Measurements from ENCODE around the gene CDH13.

CDH13 gene

GRCh38 chr16:83470416-83470815 is 843.6 kb downstream of the CDH13 start:
- no peak for DNase-seq

- DNase-seq: no peak
Measured at GRCh38 chr16:83472776-83473501, 846.2 kb downstream of the CDH13 start.

- DNase-seq: no peak
Measured at GRCh38 chr16:83473926-83474650, 847.3 kb downstream of the CDH13 start.

DNA sequence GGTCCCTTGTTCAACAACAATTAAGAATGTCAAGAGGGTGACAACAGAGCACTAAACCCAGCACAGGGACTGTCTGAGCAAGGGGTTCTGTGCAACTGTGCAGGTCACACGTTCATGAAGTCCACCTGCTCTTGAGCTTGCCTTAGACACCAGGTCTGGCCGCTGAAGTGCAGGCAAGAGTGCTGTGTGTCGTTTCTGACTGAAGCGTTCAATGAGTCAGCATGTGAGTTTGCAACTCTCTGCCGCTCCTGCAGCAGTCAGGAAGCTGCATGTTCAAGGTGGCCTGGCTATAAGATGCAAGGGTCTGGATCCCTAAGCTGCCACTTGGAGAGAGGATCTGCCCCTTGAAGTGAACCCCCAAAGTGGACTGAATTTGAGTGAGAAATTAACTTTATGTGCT is 848.3 kb downstream of the CDH13 start:
- no peak for DNase-seq

GRCh38 chr16:83481589-83481988 is 854.8 kb downstream of the CDH13 start:
- DNase-seq: no peak

GRCh38 chr16:83482545-83483162 is 855.9 kb downstream of the CDH13 start:
- DNase-seq: no peak

- DNase-seq: no peak
Measured at GRCh38 chr16:83490073-83490472, 863.3 kb downstream of the CDH13 start.

- DNase-seq: no peak
Measured at GRCh38 chr16:83494459-83494858, 867.7 kb downstream of the CDH13 start.

DNA sequence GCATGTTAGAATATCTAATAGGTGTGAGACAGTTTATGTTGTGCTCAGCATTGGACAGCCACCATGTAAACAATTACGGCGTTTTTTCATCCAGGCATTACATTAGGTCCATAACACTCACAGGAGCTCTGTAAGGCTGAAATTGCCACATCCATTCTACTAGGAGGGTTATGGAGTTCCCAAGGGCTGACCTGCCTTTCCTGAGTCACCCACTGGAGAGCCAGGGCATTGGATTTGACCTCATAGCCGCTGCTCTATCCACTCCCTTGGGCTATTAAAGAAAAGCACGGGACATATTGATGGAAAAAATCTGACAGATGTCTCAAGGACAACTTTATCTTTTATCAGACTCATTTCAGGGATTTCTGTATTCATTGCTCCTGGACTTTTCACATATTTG is 874.7 kb downstream of the CDH13 start:
- DNase-seq: no peak

DNA sequence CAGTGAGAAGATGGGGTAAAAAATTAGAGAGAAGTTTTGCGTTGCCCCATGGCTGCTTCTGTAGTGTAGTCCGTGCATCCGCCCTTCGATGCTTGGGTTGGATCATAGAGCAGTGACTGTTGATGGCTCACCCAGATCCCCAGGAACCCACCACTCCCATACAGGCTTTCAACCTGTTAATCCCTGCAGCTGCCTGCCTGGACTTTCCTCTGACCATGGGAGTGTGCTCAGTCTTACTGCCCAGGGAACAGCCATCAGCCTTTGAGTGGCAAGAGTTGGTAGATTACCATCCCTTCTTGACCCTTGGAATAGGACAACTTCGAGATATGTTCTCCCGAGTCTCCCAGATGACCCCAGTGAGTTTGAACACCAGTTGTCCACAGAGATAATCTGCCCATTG is 881.5 kb downstream of the CDH13 start:
- no peak for DNase-seq

DNA sequence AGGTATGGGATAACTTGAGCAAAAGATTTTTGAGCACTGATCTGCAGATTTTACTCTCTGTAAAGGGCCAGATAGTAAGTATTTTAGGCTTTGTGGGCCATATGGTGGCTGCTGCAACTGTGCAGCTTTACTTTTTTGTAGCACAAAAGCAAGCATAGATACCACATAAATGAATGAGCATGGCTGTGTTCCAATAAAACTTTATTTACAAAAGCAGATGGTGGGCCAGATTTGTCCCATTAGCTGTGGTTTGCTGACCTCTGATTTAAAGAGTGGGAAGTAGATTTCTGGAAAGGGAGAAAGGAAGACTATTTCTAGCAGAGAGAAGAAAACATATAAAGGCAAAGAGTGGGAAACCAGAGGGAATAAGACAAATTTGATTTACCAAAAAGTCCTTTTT is 882.5 kb downstream of the CDH13 start:
- DNase-seq: no peak

GRCh38 chr16:83510906-83511305 is 884.1 kb downstream of the CDH13 start:
- no peak for DNase-seq

DNA sequence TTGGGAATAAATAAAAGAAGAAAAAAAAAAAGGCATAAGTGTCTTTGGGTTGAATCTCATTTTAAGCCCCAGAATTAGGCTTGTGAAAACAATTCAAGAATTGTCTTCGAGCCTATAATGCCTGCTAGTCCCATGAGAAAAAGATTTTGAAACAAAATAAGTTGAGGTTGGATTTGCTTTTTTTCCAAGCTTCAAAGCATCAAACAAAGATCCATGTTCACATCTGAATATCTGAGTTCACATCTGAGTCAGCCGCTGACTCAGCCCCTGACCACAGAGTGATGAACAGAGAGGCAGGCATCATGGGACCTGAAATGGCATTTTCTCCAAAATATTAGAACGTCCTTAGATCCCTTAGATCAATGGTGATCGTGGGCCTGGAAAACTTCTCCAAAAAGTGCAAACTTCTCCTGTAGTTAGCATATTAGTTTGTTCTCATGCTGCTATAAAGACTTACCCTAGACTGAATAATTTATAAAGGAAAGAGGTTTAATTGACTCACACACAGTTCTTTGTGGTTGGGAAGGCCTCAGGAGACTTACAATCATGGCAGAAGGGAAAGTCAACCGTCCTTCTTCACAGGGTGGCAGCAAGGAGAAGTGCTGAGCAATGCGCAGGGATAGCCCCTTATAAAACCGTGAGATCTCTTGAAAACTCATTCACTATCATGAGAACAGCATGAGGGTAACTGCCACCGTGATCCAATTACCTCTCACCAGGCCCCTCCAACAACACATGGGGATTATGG is 886.4 kb downstream of the CDH13 start:
- no peak for DNase-seq

GRCh38 chr16:83515395-83515794 is 888.6 kb downstream of the CDH13 start:
- DNase-seq: no peak

DNA sequence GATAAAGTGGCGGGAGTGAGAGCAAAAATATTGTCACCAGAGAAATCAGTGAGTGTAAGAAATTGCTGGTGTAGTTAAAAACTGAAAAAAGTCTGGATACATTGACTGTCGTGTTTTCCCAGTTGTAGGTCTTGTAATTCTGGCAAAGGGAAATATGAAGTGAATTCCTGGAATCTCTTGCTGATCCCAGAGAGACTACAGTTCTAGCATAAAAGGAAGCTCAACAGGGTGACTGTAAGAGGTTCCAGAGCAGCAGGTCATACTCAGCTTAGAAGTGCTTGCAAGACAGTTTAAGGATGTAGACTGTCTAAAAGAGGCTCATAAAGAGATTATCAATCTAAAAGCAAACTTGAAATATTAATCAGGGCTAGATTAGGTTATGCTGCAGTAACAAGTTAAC is 890.2 kb downstream of the CDH13 start:
- no peak for DNase-seq

- no peak for DNase-seq
Measured at GRCh38 chr16:83517398-83517797, 890.6 kb downstream of the CDH13 start.

GRCh38 chr16:83520596-83520995 is 893.8 kb downstream of the CDH13 start:
- DNase-seq: no peak

GRCh38 chr16:83530293-83530692 is 903.5 kb downstream of the CDH13 start:
- DNase-seq: no peak

DNA sequence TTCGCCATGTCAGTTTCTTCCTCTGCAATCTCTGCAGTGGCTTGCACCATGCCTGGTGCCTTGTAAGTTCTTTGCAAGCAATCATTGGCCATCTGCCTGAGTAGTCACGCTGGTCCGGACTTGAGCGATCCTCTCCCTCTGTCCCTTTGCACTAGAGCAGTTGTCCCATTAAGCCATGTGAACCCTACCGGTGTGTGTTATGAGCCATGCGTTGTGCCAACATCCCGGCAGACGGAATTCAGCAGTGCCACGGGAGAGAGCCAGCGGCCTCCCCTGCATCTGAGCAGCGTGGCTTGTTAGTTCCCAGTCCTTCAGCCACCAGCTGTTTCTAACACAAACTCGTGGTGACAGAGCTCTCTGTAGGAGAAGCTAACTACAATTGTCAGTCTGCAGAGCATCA is 905.9 kb downstream of the CDH13 start:
- DNase-seq: no peak

- DNase-seq: no peak
Measured at GRCh38 chr16:83533193-83533592, 906.4 kb downstream of the CDH13 start.

DNA sequence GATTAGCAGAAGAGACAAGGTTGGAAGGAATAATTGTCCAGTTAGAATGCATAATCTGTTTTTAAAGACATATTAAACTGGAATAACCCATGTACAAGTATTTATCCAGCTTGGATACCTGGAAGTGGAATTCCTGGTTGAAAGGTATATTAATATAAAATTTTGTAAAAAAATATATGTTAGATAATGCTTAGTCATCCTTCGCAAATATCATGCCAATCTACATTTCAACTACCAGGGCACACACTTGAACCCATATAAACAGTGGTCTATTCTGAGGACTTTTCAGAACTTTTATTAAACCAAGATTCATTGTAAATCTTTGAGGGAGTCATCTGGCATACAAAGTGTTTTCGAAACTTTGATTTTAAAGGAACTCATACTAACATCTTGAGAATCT is 911.9 kb downstream of the CDH13 start:
- DNase-seq: no peak

GRCh38 chr16:83539736-83540490 is 913.1 kb downstream of the CDH13 start:
- DNase-seq: no peak

DNA sequence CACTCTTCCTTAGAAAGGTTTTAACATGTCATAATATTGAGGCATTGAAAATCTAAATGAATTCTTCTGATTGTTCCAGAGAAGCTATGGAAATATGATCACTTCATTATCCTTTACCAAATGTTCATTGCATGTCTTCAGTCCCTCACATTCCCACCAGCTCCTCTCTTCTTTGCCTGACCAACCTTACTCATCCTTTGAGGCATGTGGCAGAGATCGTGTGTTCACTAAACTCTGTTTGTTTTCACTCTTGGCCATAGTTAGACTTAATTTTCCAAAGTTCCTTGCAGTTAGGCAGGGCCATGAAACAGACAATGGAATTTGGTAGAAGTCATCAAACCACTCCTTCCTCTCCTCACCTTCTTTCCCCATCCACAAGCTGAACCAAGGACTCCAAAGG is 914.5 kb downstream of the CDH13 start:
- DNase-seq: no peak
